Measurements from ENCODE around the gene APOLD1.

- TF ChIP-seq CTCF (IDR thresholded peaks at IDR 0.05) (no peak), POLR2A (IDR thresholded peaks at IDR 0.05) (no peak)
Observed at GRCh38 chr12:12797794-12798152, 12.3 kb downstream of the APOLD1 start.
